CD4-positive, alpha-beta T cell treated with Interleukin-10 for 1 hour (primary cell): ENCODE measurements around the gene ING4.

Source experiments
- DNase-seq: peaks from one replicate; pipeline ENCODE4 v3.0.0-alpha.2; 2020

The ING4 gene

DNA sequence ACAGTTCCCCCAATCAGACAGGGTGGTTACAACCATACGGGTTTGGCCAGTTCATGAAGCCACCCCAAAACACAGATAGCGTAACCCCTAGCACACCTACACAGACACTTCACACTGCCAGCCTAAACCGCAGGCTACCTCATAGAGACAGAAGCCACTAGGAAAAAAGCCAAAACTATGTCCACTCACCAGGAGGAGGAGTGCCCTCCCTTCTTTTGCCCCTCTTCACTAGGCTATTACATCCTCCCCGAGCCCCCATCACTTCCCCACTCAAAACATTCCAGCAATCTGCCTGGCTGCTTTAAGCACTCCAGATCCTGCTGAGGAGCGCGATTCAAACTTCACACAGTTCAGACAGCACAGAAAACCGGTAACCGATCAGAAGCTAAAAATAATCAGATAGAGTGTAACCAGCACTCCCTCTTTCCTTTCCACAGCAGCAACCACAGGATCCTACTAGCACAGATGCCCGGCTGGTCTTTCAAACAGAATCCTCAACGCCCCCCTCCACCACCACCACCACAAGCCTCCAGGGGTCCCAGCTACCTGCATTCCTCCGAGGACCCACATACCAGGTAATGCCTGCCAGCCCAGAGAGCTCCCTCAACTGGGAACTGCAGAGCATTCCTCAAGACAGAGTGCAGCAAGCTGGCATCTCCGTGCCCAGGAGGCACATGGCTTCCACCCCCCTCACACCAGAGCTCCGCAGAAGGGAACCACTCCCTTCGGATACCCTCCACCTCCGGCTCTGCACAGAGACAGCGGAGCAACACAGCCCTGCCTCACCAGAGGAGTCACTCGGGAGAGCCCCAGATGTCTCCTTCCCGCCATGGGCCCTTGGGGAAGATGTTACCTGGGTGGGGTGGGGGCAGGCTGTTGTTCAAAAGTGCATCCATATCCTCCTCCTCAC is 57.2 kb downstream of the ING4 start:
- peak; percentile 69 for DNase-seq

- DNase-seq: no peak
Observed at GRCh38 chr12:6604259-6605029, 58.5 kb downstream of the ING4 start.

GRCh38 chr12:6603095-6603567 is 59.8 kb downstream of the ING4 start:
- peak; percentile 66 for DNase-seq

GRCh38 chr12:6602526-6602925 is 60.4 kb downstream of the ING4 start:
- no peak for DNase-seq
